IMR-90 (cell line): ENCODE data around the gene CSGALNACT2. TPM values are rescaled to one million over a fixed set of nuclear protein-coding genes. Genes with fewer than 3 reads are reported as not detected.

Source experiments
- ATAC-seq: fragments of 200-7000 bp; cut with Tn5 transposase; 2 replicates; pipeline ENCODE4 v1.9.1; 2020; ENCODE audit warnings: low read depth, mild to moderate bottlenecking, moderate library complexity
- BruUV-seq: library from RNA; stranded (reverse); fragments of 400-500 nt; replicated peaks from 2 replicates; lab custom pipeline; 2021; lab: Mats Ljungman, UMichigan
- CTCF ChIA-PET: fragments of 300-600 bp; formaldehyde crosslinking; extraction: SDS; loops from one replicate; lab custom pipeline; 2021; ENCODE audit warnings: antibody characterized with exemption; lab: Yijun Ruan, JAX
- POLR2A ChIA-PET: fragments of 300-600 bp; sonication (Branson Sonifier 250); formaldehyde crosslinking; loops from one replicate; lab custom pipeline; 2022; ENCODE audit warnings: antibody characterized with exemption; ENCODE audit not compliant: unreplicated experiment; lab: Charles Lee
- DNase-seq: peaks from one replicate; pipeline ENCODE4 v3.0.0; 2013
- H2AFZ ChIP-seq: replicated peaks from 2 replicates; pipeline ENCODE3; 2013; ENCODE audit warnings: low read length, mild to moderate bottlenecking; ENCODE audit not compliant: poor library complexity
- H2AK5ac ChIP-seq: 2 replicates; pipeline ENCODE4 v1.6.1; 2013; ENCODE audit warnings: low read depth, low read length, inconsistent platforms
- H2AK9ac ChIP-seq: replicated peaks from 2 replicates; pipeline ENCODE3; 2013; ENCODE audit warnings: mild to moderate bottlenecking, low read depth, low read length, moderate library complexity; ENCODE audit not compliant: poor library complexity
- H2BK120ac ChIP-seq: 2 replicates; pipeline ENCODE4 v1.6.1; 2013; ENCODE audit warnings: low read depth, low read length, inconsistent platforms
- H2BK15ac ChIP-seq: 3 replicates; pipeline ENCODE4 v1.6.1; 2013; ENCODE audit warnings: low read depth, low read length, inconsistent platforms
- H2BK20ac ChIP-seq: 2 replicates; pipeline ENCODE4 v1.6.1; 2013; ENCODE audit warnings: low read depth, mild to moderate bottlenecking, inconsistent platforms, low read length, moderate library complexity
- H2BK5ac ChIP-seq: 2 replicates; pipeline ENCODE4 v1.6.1; 2013; ENCODE audit warnings: mild to moderate bottlenecking, low read depth, low read length, inconsistent platforms; ENCODE audit not compliant: poor library complexity, severe bottlenecking
- H3K14ac ChIP-seq: replicated peaks from 2 replicates; pipeline ENCODE4 v1.6.1; 2013; ENCODE audit warnings: low read depth, low read length, inconsistent platforms
- H3K18ac ChIP-seq: 2 replicates; pipeline ENCODE4 v1.6.1; 2013; ENCODE audit warnings: low read depth, low read length, control low read depth
- H3K23ac ChIP-seq: 2 replicates; pipeline ENCODE4 v1.6.1; 2013; ENCODE audit warnings: low read depth, low read length, inconsistent platforms
- H3K27ac ChIP-seq: 2 replicates; pipeline ENCODE4 v1.5.1; 2013; ENCODE audit warnings: mild to moderate bottlenecking, control low read depth, low read length; ENCODE audit not compliant: insufficient read depth
- H3K27me3 ChIP-seq: 2 replicates; pipeline ENCODE4 v1.6.1; 2013; ENCODE audit warnings: low read length; ENCODE audit not compliant: control insufficient read depth, insufficient read depth
- H3K36me3 ChIP-seq: 2 replicates; pipeline ENCODE4 v1.6.1; 2013; ENCODE audit warnings: low read length, mixed read lengths; ENCODE audit not compliant: control insufficient read depth, insufficient read depth
- H3K4ac ChIP-seq: 2 replicates; pipeline ENCODE4 v1.6.1; 2013; ENCODE audit warnings: low read depth, low read length, inconsistent platforms
- H3K4me1 ChIP-seq: 2 replicates; pipeline ENCODE4 v1.6.1; 2013; ENCODE audit warnings: low read length, mixed read lengths; ENCODE audit not compliant: control insufficient read depth, insufficient read depth
- H3K4me2 ChIP-seq: 2 replicates; pipeline ENCODE4 v1.6.1; 2013; ENCODE audit warnings: low read depth, mild to moderate bottlenecking, control low read depth, low read length, moderate library complexity
- H3K4me3 ChIP-seq: 2 replicates; pipeline ENCODE4 v1.5.1; 2013; ENCODE audit warnings: low read depth, mild to moderate bottlenecking, control low read depth, low read length, moderate library complexity; ENCODE audit not compliant: insufficient read depth
- H3K56ac ChIP-seq: 2 replicates; pipeline ENCODE4 v1.6.1; 2013; ENCODE audit warnings: low read length, inconsistent platforms; ENCODE audit not compliant: insufficient read depth; ENCODE audit errors: extremely low read depth
- H3K79me1 ChIP-seq, 2 experiments: 2 replicates each; pipeline ENCODE4 v1.6.1; 2013; ENCODE audit warnings: low read length in 2 of 2, inconsistent platforms in 1 of 2, low read depth in 1 of 2
- H3K9ac ChIP-seq: 2 replicates; pipeline ENCODE4 v1.6.1; 2013; ENCODE audit warnings: low read depth, low read length, control low read depth
- H3K9me1 ChIP-seq: 2 replicates; pipeline ENCODE4 v1.6.1; 2013; ENCODE audit warnings: low read length, inconsistent platforms; ENCODE audit not compliant: insufficient read depth
- H3K9me3 ChIP-seq: 2 replicates; pipeline ENCODE4 v1.6.1; 2013; ENCODE audit warnings: low read length; ENCODE audit not compliant: control insufficient read depth, insufficient read depth
- H4K20me1 ChIP-seq: 2 replicates; pipeline ENCODE4 v1.6.1; 2013; ENCODE audit warnings: low read length, inconsistent platforms; ENCODE audit not compliant: insufficient read depth
- H4K5ac ChIP-seq: 2 replicates; pipeline ENCODE4 v1.6.1; 2013; ENCODE audit warnings: mild to moderate bottlenecking, low read depth, low read length, control low read depth
- H4K8ac ChIP-seq, 2 experiments: 2 replicates each; pipeline ENCODE4 v1.6.1; 2013; ENCODE audit warnings: low read depth in 2 of 2, low read length in 2 of 2, control low read depth in 1 of 2, inconsistent platforms in 1 of 2
- H4K91ac ChIP-seq: 2 replicates; pipeline ENCODE4 v1.6.1; 2013; ENCODE audit warnings: low read depth, low read length, inconsistent platforms; ENCODE audit not compliant: insufficient read depth
- BHLHE40 ChIP-seq: fragments of 150-350 bp; IDR thresholded peaks from 2 replicates; pipeline ENCODE4 v1.6.1; 2016; ENCODE audit warnings: mild to moderate bottlenecking, low read depth, low read length
- CHD1 ChIP-seq: IDR thresholded peaks from 2 replicates; pipeline ENCODE4 v1.6.1; 2012; ENCODE audit warnings: low read depth, low read length, improper control_type of control experiment
- CTCF ChIP-seq: conservative IDR thresholded peaks from 2 replicates; pipeline ENCODE4 v1.5.1; 2012; ENCODE audit warnings: mild to moderate bottlenecking, low read depth, low read length, improper control_type of control experiment
- RFX5 ChIP-seq: IDR thresholded peaks from 2 replicates; pipeline ENCODE4 v1.8.0; 2012; ENCODE audit warnings: low read depth, mild to moderate bottlenecking, low read length, moderate library complexity
- USF2 ChIP-seq: fragments of 150-350 bp; IDR thresholded peaks from 2 replicates; pipeline ENCODE4 v1.6.1; 2017; ENCODE audit warnings: mild to moderate bottlenecking, antibody characterized with exemption, low read length, low read depth
- WGBS, 2 experiments: methylation state at CpG; one replicate each; pipeline versions ENCODE4 v1.1.5 to v1.1.7; 2013; ENCODE audit warnings: missing lambda C conversion rate in 2 of 2; ENCODE audit not compliant: insufficient read length in 1 of 2; ENCODE audit errors: extremely low coverage in 2 of 2; 5-methylcytosine and 5-hydroxymethylcytosine counted together
- dilution Hi-C: fragments of 300-500 bp; cut with HindIII; formaldehyde crosslinking; loops from one replicate; pipeline ENCODE4 v1.14.3; 2018; ENCODE audit warnings: low sequenced_read_pairs; ENCODE audit not compliant: unreplicated experiment
- in situ Hi-C: fragments of 300-500 bp; cut with MboI; formaldehyde crosslinking; loops from 3 replicates; pipeline ENCODE4 v1.14.3; 2019; ENCODE audit warnings: low sequenced_read_pairs, inconsistent platforms, mixed read lengths
- intact Hi-C: fragments of 100-400 bp; cut with micrococcal nuclease; formaldehyde crosslinking; loops from 2 replicates; pipeline ENCODE4 v1.10.0; 2022
- polyA plus RNA-seq, 3 experiments: library from polyadenylated mRNA; depleted of rRNA; stranded (reverse); fragments of >200 nt; gene quantifications; 2 replicates each; pipeline ENCODE4 v1.2.3, GENCODE V29; 2012; ENCODE audit warnings: low replicate concordance in 1 of 3
- total RNA-seq: library from RNA; depleted of rRNA; stranded (reverse); fragments of >200 nt; gene quantifications from 2 replicates; pipeline ENCODE4 v1.2.3, GENCODE V29; 2012

CSGALNACT2 gene
- total and polyA plus RNA-seq, 2 of the 4 experiments (the other 2 are of a cell fraction), result 6.5 to 13.1 TPM

GRCh38 chr10:43227911-43228782, 89.9 kb downstream of the CSGALNACT2 start:
- no peak overlapping the region for H2AK9ac ChIP-seq
- DNase-seq (no peak), ATAC-seq (no peak)
- ChIA-PET POLR2A (no interaction called here), CTCF (no interaction called here)
- no peak overlapping the region for H3K27ac ChIP-seq
- no peak overlapping the region for H3K9ac ChIP-seq
- intact Hi-C loops (no loop called here), in situ Hi-C loops (no loop called here), dilution Hi-C loops (no loop called here)
- H2BK120ac ChIP-seq, result no peak overlapping the region
- no peak overlapping the region for H3K23ac ChIP-seq
- no peak overlapping the region for H3K14ac ChIP-seq
- 47% methylated on average over 4 of the region's 14 CpGs; no CpG with 5 or more reads in 1 of the 2 experiments for WGBS, 2 experiments
- no peak overlapping the region for H4K8ac ChIP-seq
- H2BK5ac ChIP-seq, result no peak overlapping the region
- H3K9me3 ChIP-seq, result no peaks in the 10 kb centered on the region
- H3K4me2 ChIP-seq, result no peak overlapping the region
- H3K18ac ChIP-seq, result no peak overlapping the region
- no peak overlapping the region for H3K4ac ChIP-seq
- no peaks in the 10 kb centered on the region for H4K20me1 ChIP-seq
- H3K79me1 ChIP-seq, result no peaks in the 10 kb centered on the region
- TF ChIP-seq CTCF, result no peak
- no peak for TF ChIP-seq USF2
- TF ChIP-seq CHD1, result no peak
- TF ChIP-seq BHLHE40, result no peak
- TF ChIP-seq RFX5, result no peak
- no peak overlapping the region for H4K5ac ChIP-seq
- H3K56ac ChIP-seq, result no peak overlapping the region
- H2BK20ac ChIP-seq, result no peak overlapping the region
- no TSS peak for BruUV-seq
- no peak overlapping the region for H2AFZ ChIP-seq
- no peak overlapping the region for H4K91ac ChIP-seq
- no peaks in the 10 kb centered on the region for H3K4me1 ChIP-seq
- H3K9me1 ChIP-seq, result no peaks in the 10 kb centered on the region
- H3K36me3 ChIP-seq, result no peaks in the 10 kb centered on the region
- H2BK15ac ChIP-seq, result no peak overlapping the region
- peaks cover 73% of the 10 kb centered on the region for H3K27me3 ChIP-seq
- no peak overlapping the region for H2AK5ac ChIP-seq
- H3K4me3 ChIP-seq, result no peak overlapping the region
